ENCODE measurements around the gene BBS9. TPM values are rescaled to one million over a fixed set of nuclear protein-coding genes. Genes with fewer than 3 reads are reported as not detected.

Gene BBS9
- total RNA-seq, 4 donors from 2014 or later: 8.6 to 22.5 (median 15.8) TPM

DNA sequence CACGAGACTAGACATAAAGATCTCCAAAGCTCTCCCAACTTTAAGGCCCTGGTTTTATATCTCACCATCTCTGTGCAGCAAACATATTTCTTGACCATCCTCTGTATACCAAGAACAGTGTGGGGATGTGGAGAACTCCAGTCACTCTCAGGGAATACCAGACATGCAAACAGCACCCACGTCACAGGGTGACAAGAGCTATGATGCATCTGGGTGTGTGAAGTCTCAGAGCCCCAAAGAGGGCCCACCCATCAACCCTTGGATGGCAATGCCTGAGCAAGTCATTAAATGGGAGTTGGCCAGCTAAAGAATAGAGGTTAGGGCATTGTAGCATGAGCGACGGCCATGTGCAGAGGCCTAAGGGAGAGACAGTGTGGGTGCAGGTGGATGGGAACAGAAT lies 402.5 kb downstream of the BBS9 start:
- in situ Hi-C loops (cut with MboI; ENCODE audit: low pct_ligation_motif_present in 1 of 4, low pct_unique_long_range_greater_than_20kb in 1 of 4, low sequenced_read_pairs in 3 of 4): no loop called here

GRCh38 chr7:33534833-33535232 lies 405.5 kb downstream of the BBS9 start:
- no peaks in the 10 kb centered on the region for H3K27me3 ChIP-seq
- TF ChIP-seq POLR2A (IDR thresholded peaks at IDR 0.05) (no peak), CTCF (IDR thresholded peaks at IDR 0.05) (no peak), EP300 (IDR thresholded peaks at IDR 0.05; ENCODE audit: low read depth) (no peak), POLR2AphosphoS5 (IDR thresholded peaks at IDR 0.05) (no peak)
- H3K4me1 ChIP-seq: no peaks in the 10 kb centered on the region
- no peak overlapping the region for H3K27ac ChIP-seq
- WGBS, 2 donors (ENCODE audit: low coverage in 1 of 2): 84 to 91% methylated on average over 1 of the region's 1 CpG
- intact Hi-C loops (cut with DNase I; ENCODE audit: low total_unique reads) (no loop called here), in situ Hi-C loops (cut with MboI; ENCODE audit: low pct_ligation_motif_present in 1 of 4, low pct_unique_long_range_greater_than_20kb in 1 of 4, low sequenced_read_pairs in 3 of 4) (no loop called here)
- no peak overlapping the region for H3K4me3 ChIP-seq
- DNase-seq: no peak
- H3K36me3 ChIP-seq: no peaks in the 10 kb centered on the region
- no peaks in the 10 kb centered on the region for H3K9me3 ChIP-seq

More for the DNA sequence above, 402.5 kb downstream of the BBS9 start:
- H3K36me3 ChIP-seq: no peaks in the 10 kb centered on the region
- no peak overlapping the region for H3K4me3 ChIP-seq
- WGBS, 2 donors (ENCODE audit: low coverage in 1 of 2): 92 to 100% methylated on average over 3 to 4 of the region's 4 CpGs
- no peak for DNase-seq
- no peak for TF ChIP-seq EP300 (IDR thresholded peaks at IDR 0.05; ENCODE audit: low read depth)
- TF ChIP-seq POLR2A (IDR thresholded peaks at IDR 0.05): no peak
- no peak for TF ChIP-seq CTCF (IDR thresholded peaks at IDR 0.05)
- no peak for TF ChIP-seq POLR2AphosphoS5 (IDR thresholded peaks at IDR 0.05)
- no peaks in the 10 kb centered on the region for H3K27me3 ChIP-seq
- intact Hi-C loops (cut with DNase I; ENCODE audit: low total_unique reads): no loop called here
- no peak overlapping the region for H3K27ac ChIP-seq
- no peaks in the 10 kb centered on the region for H3K9me3 ChIP-seq
- H3K4me1 ChIP-seq: no peaks in the 10 kb centered on the region

DNA sequence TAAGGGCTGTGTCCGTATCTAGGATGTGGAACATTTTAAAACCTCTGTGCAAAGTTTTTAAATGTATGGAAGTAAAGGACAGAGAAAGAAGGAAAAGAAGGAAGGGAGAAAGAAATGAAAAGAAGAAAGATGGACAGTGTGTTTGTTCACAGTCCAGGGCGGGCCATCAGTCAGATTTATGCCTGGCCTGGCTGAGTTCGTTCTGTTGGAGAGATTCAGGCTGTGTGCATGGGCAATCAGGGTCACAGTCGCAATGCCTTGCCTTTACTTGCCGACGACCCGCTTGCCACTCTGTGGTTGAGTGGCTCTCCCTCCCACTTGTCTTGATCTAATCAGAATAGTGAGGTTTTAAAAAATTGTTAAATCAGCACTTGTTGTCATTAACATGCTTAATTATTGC lies 406.6 kb downstream of the BBS9 start:
- DNase-seq: no peak
- no peak overlapping the region for H3K27ac ChIP-seq
- in situ Hi-C loops (cut with MboI; ENCODE audit: low pct_ligation_motif_present in 1 of 4, low pct_unique_long_range_greater_than_20kb in 1 of 4, low sequenced_read_pairs in 3 of 4): no loop called here
- intact Hi-C loops (cut with DNase I; ENCODE audit: low total_unique reads): no loop called here
- H3K36me3 ChIP-seq: no peaks in the 10 kb centered on the region
- no peak overlapping the region for H3K4me3 ChIP-seq
- 85 to 92% methylated on average over 5 to 7 of the region's 7 CpGs for WGBS, 2 donors (ENCODE audit: low coverage in 1 of 2)
- TF ChIP-seq EP300 (IDR thresholded peaks at IDR 0.05; ENCODE audit: low read depth) (no peak), CTCF (IDR thresholded peaks at IDR 0.05) (no peak)
- H3K4me1 ChIP-seq: no peaks in the 10 kb centered on the region
- no peaks in the 10 kb centered on the region for H3K27me3 ChIP-seq
- no peaks in the 10 kb centered on the region for H3K9me3 ChIP-seq

- no peak for DNase-seq
- Histone ChIP-seq H3K4me3 (no peak overlapping the region), H3K9me3 (no peaks in the 10 kb centered on the region), H3K27me3 (no peaks in the 10 kb centered on the region), H3K36me3 (no peaks in the 10 kb centered on the region), H3K27ac (no peak overlapping the region), H3K4me1 (no peaks in the 10 kb centered on the region)
- no peak for TF ChIP-seq POLR2A (IDR thresholded peaks at IDR 0.05)
- no peak for TF ChIP-seq POLR2AphosphoS5 (IDR thresholded peaks at IDR 0.05)
- no peak for TF ChIP-seq EP300 (IDR thresholded peaks at IDR 0.05; ENCODE audit: low read depth)
- no peak for TF ChIP-seq CTCF (IDR thresholded peaks at IDR 0.05)
- intact Hi-C loops (cut with DNase I; ENCODE audit: low total_unique reads): no loop called here
- in situ Hi-C loops (cut with MboI; ENCODE audit: low pct_ligation_motif_present in 1 of 4, low pct_unique_long_range_greater_than_20kb in 1 of 4, low sequenced_read_pairs in 3 of 4): no loop called here
- WGBS, 2 donors (ENCODE audit: low coverage in 1 of 2): 43 to 69% methylated on average over 4 of the region's 4 CpGs
These were observed 407.2 kb downstream of the BBS9 start for GRCh38 chr7:33536398-33537103.
